HUES48 (cell line): ENCODE data around the gene CNOT11.
"Not testable (repeated sequence)": the region's sequence is repeated elsewhere in the genome, so short reads cannot be mapped to it uniquely, and the experiment has no call there.

Experiments used
- H3K27ac ChIP-seq: one replicate; pipeline ENCODE4 v1.7.0; 2013; ENCODE audit warnings: low read depth, low read length, inconsistent platforms
- H3K27me3 ChIP-seq: 2 replicates; pipeline ENCODE4 v1.6.1; 2013; ENCODE audit warnings: mild to moderate bottlenecking, low read length; ENCODE audit not compliant: control insufficient read depth, insufficient read depth
- H3K36me3 ChIP-seq: 2 replicates; pipeline ENCODE4 v1.6.1; 2013; ENCODE audit warnings: low read length; ENCODE audit not compliant: control insufficient read depth, insufficient read depth
- H3K4me1 ChIP-seq: 2 replicates; pipeline ENCODE4 v1.6.1; 2013; ENCODE audit warnings: mild to moderate bottlenecking, low read length; ENCODE audit not compliant: control insufficient read depth, insufficient read depth
- H3K4me3 ChIP-seq: 2 replicates; pipeline ENCODE4 v1.5.1; 2013; ENCODE audit warnings: mild to moderate bottlenecking, low read depth, low read length
- H3K9ac ChIP-seq: 2 replicates; pipeline ENCODE4 v1.6.1; 2013; ENCODE audit warnings: mild to moderate bottlenecking, low read depth, low read length, moderate library complexity
- H3K9me3 ChIP-seq: 2 replicates; pipeline ENCODE4 v1.6.1; 2013; ENCODE audit warnings: low read length; ENCODE audit not compliant: control insufficient read depth, insufficient read depth

The CNOT11 gene

DNA sequence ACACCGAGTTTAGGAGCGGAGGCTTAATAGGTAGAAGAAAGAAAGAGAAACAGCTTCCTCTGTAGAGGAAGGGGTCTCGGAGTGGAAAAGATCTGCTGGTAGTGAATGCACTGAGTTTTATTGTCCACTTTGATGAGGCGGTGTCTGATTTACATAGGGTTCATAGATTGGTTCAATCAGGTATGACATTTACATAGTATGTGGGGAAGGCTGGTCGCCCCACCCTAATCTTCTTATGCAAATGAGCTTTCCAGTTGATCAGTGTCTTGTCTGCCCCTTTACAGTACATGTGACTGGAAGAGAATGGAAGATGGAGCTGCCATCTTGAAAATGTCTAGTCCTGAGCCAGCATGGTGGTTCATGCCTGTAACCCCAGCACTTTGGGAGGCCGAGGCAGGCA is 19.9 kb upstream of the CNOT11 start:
- no peaks in the 10 kb centered on the region for H3K36me3 ChIP-seq
- no peak overlapping the region for H3K27ac ChIP-seq
- H3K9me3 ChIP-seq: no peaks in the 10 kb centered on the region; the same call in 1 of the 2 replicates
- H3K9ac ChIP-seq: no peak overlapping the region
- H3K27me3 ChIP-seq: no peaks in the 10 kb centered on the region
- H3K4me1 ChIP-seq: no peaks in the 10 kb centered on the region
- H3K4me3 ChIP-seq: no peak overlapping the region

DNA sequence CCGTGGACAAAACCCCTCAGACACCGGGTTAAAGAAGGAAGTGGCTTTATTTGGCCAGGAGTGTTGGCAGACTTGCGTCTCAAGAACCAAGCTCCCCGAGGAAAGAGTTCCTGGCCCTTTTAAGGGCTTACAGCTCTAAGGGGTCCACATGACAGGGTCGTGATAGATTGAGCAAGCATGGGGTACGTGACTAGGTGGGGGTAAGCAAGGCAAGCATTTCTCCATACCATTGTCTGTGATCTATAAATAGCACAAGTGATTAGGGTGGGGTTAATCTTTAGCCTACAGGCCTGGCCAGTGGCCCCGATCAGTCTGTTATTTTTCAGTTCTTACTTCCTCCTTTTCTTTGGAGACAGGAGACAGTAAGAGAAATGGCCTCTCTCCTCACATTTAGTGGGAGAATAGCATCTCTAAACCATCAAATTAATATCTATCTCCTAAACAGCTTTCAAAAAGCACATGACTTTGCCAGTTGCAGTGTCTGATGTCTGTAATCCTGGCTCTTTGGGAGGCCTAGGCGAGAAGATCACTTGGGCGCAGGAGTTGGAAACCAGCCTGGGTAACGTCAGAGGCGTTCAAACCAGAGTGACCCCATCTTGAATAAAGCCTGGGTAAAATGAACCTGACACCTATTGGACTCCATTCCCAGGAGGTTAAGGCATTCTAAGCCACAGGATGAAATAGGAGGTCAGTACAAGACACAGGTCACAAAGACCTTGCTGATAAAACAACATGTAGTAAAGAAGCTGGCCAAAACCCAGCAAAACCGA is 18.3 kb upstream of the CNOT11 start:
- no peaks in the 10 kb centered on the region; the same call in 1 of the 2 replicates for H3K9me3 ChIP-seq
- H3K27ac ChIP-seq: no peak overlapping the region
- no peak overlapping the region for H3K4me3 ChIP-seq
- no peaks in the 10 kb centered on the region for H3K27me3 ChIP-seq
- H3K9ac ChIP-seq: no peak overlapping the region
- H3K36me3 ChIP-seq: no peaks in the 10 kb centered on the region
- no peaks in the 10 kb centered on the region for H3K4me1 ChIP-seq

DNA sequence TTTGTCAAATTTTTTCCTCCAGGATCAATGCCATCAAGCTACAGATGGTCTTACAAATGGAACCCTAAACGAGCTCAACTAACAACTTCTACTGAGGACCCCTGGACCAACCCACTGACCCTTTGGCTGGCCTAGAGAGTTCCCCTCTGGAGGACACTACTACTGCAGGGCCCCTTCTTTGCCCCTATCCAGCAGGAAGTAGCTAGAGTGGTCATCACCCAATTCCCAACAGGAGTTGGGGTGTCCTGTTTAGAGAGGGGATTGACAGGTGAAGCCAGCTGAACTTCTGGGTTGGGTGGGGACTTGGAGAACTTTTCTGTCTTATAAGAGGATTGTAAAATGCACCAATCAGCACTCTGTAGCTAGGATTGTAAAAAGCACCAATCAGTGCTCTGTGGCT is 16.7 kb upstream of the CNOT11 start:
- not testable (repeated sequence) for H3K27ac ChIP-seq, H3K36me3 ChIP-seq, H3K9ac ChIP-seq, H3K4me1 ChIP-seq, H3K27me3 ChIP-seq, H3K4me3 ChIP-seq, H3K9me3 ChIP-seq

DNA sequence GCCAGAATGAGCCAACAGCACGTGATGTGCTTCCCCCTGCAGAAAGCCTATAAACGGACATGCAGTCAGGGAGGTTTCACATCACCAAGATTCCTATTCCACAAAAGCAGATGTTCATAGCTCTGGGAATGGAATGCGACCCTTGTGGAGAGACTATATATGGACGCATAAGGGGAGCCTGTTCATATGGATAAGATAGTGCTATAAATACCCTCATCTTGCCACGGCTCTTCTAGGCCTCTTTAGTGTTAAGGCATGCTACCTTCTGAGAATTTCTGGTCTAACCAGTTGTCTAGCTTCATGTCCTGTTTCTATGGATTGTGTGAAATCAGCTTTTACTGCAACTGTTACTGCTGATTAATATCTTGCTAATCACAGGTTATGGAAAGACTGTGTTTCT is 14.7 kb upstream of the CNOT11 start:
- H3K4me3 ChIP-seq, H3K27me3 ChIP-seq, H3K27ac ChIP-seq, H3K36me3 ChIP-seq, H3K9me3 ChIP-seq, H3K4me1 ChIP-seq, H3K9ac ChIP-seq: not testable (repeated sequence)

DNA sequence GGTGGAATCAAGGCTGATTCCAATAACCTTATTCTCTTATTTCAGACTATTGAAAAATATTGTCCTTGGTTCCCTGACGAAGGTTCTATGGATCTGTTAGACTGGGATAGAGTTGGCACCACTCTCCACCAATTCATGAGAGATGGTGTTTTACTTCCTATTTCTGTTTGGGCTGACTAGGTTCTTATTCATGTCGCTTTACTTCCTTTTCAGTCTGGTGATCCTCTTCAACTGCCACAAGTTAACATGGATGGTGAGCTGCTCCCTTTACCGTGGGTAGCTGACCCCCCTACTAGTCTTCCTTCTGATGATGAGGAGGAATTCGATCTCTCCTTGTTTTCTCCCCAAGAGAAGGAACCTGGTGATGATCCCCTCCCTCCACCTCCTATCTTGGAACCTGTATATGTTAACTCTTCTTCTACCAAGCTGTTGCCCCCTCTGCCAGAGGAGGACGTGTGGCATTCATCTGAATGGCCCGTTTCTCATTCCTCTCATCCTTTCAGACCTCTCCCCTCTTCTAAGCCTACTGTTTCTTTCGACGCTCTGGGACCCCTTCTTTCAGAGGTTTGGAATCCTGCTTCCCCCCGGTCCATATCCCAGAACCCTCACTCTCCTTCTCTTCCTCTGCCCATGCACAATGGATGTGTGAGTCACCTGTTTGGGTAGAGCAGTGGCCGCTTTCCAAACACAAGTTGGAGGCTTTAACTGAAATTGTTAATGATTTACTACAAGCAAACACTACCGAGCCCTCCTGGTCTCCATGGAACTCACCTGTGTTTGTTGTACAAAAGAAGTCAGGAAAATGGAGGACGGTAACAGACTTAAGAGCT is 13.5 kb upstream of the CNOT11 start:
- Histone ChIP-seq H3K4me1 (no peaks in the 10 kb centered on the region), H3K27me3 (no peaks in the 10 kb centered on the region), H3K27ac (peak overlapping the region; percentile 61), H3K9me3 (no peaks in the 10 kb centered on the region; the same call in 1 of the 2 replicates), H3K36me3 (no peaks in the 10 kb centered on the region), H3K9ac (no peak overlapping the region), H3K4me3 (no peak overlapping the region)

DNA sequence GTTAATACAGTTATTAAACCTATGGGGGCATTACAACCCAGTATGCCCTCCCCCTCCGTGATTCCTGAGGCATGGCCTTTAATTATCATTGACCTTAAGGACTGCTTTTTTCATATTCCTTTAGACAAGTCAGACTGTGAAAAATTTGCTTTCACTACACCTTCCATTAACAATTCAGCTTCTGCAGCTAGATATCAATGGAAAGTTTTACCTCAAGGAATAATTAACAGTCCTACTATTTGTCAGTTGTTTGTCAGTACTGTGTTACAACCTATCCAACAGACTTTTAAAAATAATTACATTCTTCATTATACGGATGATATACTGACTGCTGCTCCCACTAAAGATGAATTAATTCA is 12.9 kb upstream of the CNOT11 start:
- not testable (repeated sequence) for H3K36me3 ChIP-seq, H3K27me3 ChIP-seq, H3K4me1 ChIP-seq, H3K4me3 ChIP-seq, H3K9ac ChIP-seq, H3K9me3 ChIP-seq
- peak overlapping the region; percentile 61 for H3K27ac ChIP-seq

DNA sequence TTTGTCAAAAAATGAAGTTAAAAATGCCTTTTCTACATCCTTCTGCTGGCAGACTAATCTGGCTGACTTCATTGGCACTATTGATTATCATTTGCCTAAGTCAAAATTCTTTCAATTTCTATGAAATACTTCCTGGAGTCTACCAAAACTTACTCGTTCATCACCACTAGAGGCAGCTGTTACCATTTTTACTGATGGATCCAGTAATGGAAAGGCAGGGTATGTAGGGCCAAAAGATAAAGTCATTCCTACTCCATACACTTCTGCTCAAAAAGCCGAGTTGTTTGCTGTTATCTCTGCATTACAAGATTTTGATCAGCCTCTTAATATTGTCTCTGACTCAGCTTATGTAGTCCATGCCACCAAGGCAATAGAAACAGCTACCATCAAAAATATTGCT is 12.0 kb upstream of the CNOT11 start:
- H3K36me3 ChIP-seq: not testable (repeated sequence)

DNA sequence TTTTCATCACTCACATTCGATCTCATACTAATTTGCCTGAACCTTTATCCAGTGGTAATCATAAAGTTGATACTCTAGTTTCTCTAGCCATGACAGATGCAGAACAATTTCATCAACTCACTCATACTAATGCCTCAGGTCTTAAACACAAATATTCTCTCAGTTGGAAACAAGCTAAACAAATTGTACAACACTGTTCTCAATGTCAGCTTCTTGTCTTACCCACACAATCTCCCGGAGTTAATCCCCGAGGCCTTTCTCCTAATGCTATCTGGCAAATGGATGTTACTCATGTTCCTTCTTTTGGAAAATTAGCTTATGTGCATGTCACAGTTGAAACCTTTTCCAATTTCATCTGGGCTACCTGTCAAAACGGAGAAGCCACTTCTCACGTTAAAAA is 11.5 kb upstream of the CNOT11 start:
- Histone ChIP-seq H3K27me3 (no peaks in the 10 kb centered on the region), H3K9ac (no peak overlapping the region), H3K9me3 (no peaks in the 10 kb centered on the region), H3K4me3 (no peak overlapping the region), H3K4me1 (no peaks in the 10 kb centered on the region), H3K36me3 (no peaks in the 10 kb centered on the region), H3K27ac (no peak overlapping the region)

More for the DNA sequence above, 12.0 kb upstream of the CNOT11 start:
- not testable (repeated sequence) for H3K27me3 ChIP-seq, H3K9ac ChIP-seq, H3K4me3 ChIP-seq, H3K4me1 ChIP-seq, H3K27ac ChIP-seq, H3K9me3 ChIP-seq

DNA sequence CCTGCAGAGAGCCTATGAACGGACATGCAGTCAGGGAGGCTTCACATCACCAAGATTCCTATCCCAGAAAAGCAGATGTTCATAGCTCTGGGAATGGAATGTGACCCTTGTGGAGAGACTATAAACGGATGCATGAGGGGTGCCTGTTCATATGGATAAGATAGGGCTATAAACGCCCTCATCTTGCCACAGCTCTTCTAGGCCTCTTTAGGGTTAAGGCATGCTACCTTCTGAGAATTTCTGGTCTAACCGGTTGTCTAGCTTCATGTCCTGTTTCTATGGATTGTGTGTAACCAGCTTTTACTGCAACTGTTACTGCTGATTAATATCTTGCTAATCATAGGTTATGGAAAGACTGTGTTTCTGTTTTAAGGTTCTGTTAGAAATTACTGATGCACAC is 8.3 kb upstream of the CNOT11 start:
- H3K4me1 ChIP-seq, H3K9ac ChIP-seq, H3K4me3 ChIP-seq, H3K9me3 ChIP-seq, H3K27ac ChIP-seq, H3K36me3 ChIP-seq, H3K27me3 ChIP-seq: not testable (repeated sequence)

DNA sequence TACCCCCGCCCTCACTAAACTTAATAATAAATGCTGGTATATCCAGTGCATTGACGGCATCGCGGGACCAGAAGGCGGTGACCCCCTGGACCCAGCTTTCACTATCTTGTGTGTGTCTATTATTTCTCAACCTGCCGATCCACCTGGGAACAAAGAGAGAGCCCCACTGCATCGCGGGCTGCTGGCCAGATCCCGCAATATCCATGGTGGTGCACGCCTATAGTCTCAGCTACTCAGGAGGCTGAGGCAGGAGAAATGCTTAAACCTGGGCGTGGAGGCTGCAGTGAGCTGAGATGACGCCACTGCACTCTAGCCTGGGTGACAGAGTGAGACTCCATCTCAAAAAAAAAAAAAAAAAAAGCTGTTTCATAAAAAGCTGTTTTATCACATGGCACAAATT is 7.8 kb upstream of the CNOT11 start:
- not testable (repeated sequence) for H3K9ac ChIP-seq, H3K27ac ChIP-seq, H3K4me1 ChIP-seq, H3K9me3 ChIP-seq, H3K4me3 ChIP-seq, H3K27me3 ChIP-seq, H3K36me3 ChIP-seq

DNA sequence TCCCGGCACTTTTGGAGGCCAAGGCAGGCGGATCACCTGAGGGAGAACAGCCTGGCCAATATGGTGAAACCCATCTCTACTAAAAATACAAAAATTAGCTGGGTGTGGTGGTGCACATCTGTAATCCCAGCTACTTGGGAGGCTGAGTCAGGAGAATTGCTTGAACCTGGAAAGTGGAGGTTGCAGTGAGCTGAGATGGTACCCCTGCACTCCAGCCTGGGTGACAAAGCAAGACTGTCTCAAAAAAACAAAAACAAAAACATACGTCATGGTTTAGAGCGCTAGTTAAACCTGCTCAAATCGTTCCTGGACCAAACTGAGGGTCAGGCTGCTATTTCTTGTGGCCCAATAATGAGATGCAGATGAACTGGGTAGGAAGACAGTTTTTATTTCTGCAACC is 7.2 kb upstream of the CNOT11 start:
- not testable (repeated sequence) for H3K9me3 ChIP-seq, H3K36me3 ChIP-seq, H3K4me1 ChIP-seq, H3K4me3 ChIP-seq, H3K9ac ChIP-seq, H3K27ac ChIP-seq, H3K27me3 ChIP-seq
